Measurements from ENCODE around the gene PCBP4. TPM values are rescaled to one million over a fixed set of nuclear protein-coding genes. Genes with fewer than 3 reads are reported as not detected.

Gene PCBP4
- total RNA-seq, 1 experiment from 2014 or later, result 26.4 TPM

DNA sequence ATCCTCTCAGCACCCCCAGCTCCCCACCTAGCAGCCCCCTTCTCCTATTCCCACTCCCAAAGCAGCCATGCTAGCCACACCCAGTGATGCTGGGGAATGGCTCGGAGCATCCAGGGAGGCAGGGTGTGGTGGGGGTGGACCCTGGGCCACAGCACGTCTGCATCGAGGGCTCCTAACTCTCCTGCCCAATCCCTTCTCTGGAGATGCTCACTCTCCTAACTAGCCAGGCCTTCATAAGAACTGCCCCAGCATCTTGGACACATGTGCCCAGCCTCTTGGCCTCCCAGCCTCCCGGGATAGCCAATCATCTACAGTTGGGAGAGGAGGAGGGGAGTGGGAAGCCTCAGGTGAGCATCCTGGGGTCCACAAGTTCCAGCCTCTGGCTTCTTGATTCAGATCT is 2.7 kb downstream of the PCBP4 start:
- no peak for DNase-seq (ENCODE audit: unreplicated experiment)
- intact Hi-C loops (cut with micrococcal nuclease), result no loop called here
- no TSS peak for BruUV-seq (replicated peaks)
- H3K27me3 Mint-ChIP-seq (ENCODE audit: insufficient read depth, unreplicated experiment), result no peaks in the 10 kb centered on the region
- no peaks in the 10 kb centered on the region for H3K9me3 Mint-ChIP-seq (ENCODE audit: unreplicated experiment)
- no peak overlapping the region for H3K27ac Mint-ChIP-seq (ENCODE audit: low read depth, unreplicated experiment)
- POLR2A ChIA-PET, result interaction anchor here (1.2 to 2.3 kb wide), 3 partner anchors 22 to 31 kb away, joined by 4 to 10 read pairs (median 5); partner anchors contain the start of genes RPL29 and RRP9
- no peak overlapping the region for H3K4me3 Mint-ChIP-seq (ENCODE audit: unreplicated experiment)
- H3K36me3 Mint-ChIP-seq (ENCODE audit: insufficient read depth, unreplicated experiment), result peaks cover 7% of the 10 kb centered on the region
- peaks cover 10% of the 10 kb centered on the region for H3K4me1 Mint-ChIP-seq (ENCODE audit: insufficient read depth, unreplicated experiment)
- TF ChIP-seq, protein P1, sequence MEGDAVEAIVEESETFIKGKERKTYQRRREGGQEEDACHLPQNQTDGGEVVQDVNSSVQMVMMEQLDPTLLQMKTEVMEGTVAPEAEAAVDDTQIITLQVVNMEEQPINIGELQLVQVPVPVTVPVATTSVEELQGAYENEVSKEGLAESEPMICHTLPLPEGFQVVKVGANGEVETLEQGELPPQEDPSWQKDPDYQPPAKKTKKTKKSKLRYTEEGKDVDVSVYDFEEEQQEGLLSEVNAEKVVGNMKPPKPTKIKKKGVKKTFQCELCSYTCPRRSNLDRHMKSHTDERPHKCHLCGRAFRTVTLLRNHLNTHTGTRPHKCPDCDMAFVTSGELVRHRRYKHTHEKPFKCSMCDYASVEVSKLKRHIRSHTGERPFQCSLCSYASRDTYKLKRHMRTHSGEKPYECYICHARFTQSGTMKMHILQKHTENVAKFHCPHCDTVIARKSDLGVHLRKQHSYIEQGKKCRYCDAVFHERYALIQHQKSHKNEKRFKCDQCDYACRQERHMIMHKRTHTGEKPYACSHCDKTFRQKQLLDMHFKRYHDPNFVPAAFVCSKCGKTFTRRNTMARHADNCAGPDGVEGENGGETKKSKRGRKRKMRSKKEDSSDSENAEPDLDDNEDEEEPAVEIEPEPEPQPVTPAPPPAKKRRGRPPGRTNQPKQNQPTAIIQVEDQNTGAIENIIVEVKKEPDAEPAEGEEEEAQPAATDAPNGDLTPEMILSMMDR (IDR thresholded peaks at IDR 0.05; ENCODE audit: unreplicated experiment), result no peak
- CTCF ChIA-PET, result interaction anchor here (1.0 to 1.7 kb wide), 3 partner anchors 10 to 180 kb away, joined by 3 to 12 read pairs (median 9); partner anchors contain the start of genes ABHD14A, ABHD14B and PARP3

DNA sequence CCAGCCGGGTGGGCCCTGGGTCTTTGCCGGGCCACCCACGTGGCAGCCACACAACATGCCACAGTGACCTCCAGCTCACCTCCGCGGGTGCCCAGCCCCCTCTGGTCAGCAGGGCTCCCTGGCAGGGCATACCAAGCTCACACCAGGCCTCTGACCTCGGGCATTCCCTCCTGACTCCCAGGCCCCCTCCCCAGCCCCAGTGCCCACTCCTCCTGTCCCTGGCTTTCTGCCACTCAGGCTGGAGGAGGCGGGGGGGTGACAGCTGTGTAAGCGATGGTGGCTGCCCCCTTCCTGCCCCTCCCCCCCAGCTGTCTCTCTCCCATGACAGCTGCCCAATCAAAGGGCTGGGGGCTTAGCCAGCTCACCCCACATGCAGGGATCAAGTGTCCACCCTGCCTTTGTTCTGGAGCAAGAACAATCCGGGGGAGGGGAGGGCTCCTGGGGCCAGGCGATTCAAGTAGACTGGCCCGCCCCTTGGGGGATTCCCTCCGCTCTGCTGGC is 3.3 kb downstream of the PCBP4 start:
- no TSS peak for BruUV-seq (replicated peaks)
- ChIA-PET POLR2A (no interaction called here), CTCF (interaction anchor here (1.1 to 1.8 kb wide), 4 partner anchors 10 to 22 kb away, joined by 3 to 9 read pairs (median 6); partner anchors contain the start of genes ABHD14B, PARP3 and RRP9)
- no peaks in the 10 kb centered on the region for H3K27me3 Mint-ChIP-seq (ENCODE audit: insufficient read depth, unreplicated experiment)
- intact Hi-C loops (cut with micrococcal nuclease), result no loop called here
- no peak overlapping the region for H3K4me3 Mint-ChIP-seq (ENCODE audit: unreplicated experiment)
- H3K36me3 Mint-ChIP-seq (ENCODE audit: insufficient read depth, unreplicated experiment), result peaks cover 7% of the 10 kb centered on the region
- DNase-seq (ENCODE audit: unreplicated experiment), result no peak
- no peak overlapping the region for H3K27ac Mint-ChIP-seq (ENCODE audit: low read depth, unreplicated experiment)
- H3K4me1 Mint-ChIP-seq (ENCODE audit: insufficient read depth, unreplicated experiment), result peaks cover 10% of the 10 kb centered on the region
- H3K9me3 Mint-ChIP-seq (ENCODE audit: unreplicated experiment), result no peaks in the 10 kb centered on the region
- TF ChIP-seq, protein P1 (IDR thresholded peaks at IDR 0.05; ENCODE audit: unreplicated experiment), result no peak

DNA sequence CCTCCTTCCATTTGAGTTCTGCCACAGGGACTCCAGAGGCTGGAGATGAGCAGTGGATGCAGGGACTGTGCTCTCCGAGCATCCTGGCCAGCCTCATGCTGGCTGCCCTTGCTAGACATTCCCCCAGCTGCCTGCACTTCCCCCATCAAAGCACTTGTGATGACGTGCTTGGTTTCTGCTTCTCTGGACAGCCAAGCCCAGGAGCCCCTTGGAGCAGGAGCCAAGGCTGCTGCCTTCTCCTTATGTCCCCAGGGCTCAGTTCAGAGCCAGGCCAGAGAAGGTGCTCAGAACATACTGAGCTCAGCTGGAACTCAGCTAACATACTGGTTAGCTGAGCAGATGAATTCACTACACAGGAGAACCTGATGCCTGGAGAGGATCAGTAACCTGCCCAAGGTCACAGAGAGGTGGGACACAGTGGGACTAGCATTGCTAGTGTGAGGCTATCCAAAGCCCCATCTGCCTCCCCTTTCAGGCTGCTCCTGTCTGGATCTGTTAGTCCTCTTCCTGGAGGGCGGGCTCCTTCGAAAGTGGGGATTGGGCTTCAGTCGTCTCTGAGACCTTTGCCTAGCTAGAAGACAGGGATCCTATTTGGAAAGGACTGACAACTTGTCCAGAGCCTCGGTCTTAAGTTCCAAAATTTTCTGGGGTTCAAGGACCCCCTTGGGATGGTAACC is 4.3 kb downstream of the PCBP4 start:
- no peaks in the 10 kb centered on the region for H3K27me3 Mint-ChIP-seq (ENCODE audit: insufficient read depth, unreplicated experiment)

More for the DNA sequence above, 4.3 kb downstream of the PCBP4 start:
- Mint-ChIP-seq H3K27ac (ENCODE audit: low read depth, unreplicated experiment) (no peak overlapping the region), H3K36me3 (ENCODE audit: insufficient read depth, unreplicated experiment) (peaks cover 5% of the 10 kb centered on the region), H3K9me3 (ENCODE audit: unreplicated experiment) (no peaks in the 10 kb centered on the region), H3K4me1 (ENCODE audit: insufficient read depth, unreplicated experiment) (peaks cover 10% of the 10 kb centered on the region), H3K4me3 (ENCODE audit: unreplicated experiment) (no peak overlapping the region)
- CTCF ChIA-PET, result interaction anchor here (0.6 to 1.8 kb wide), 5 partner anchors 11 to 32 kb away, joined by 3 to 8 read pairs (median 3); partner anchors contain the start of genes ABHD14B, RPL29 and RRP9
- no TSS peak for BruUV-seq (replicated peaks)
- TF ChIP-seq, protein P1 (IDR thresholded peaks at IDR 0.05; ENCODE audit: unreplicated experiment), result no peak
- no peak for DNase-seq (ENCODE audit: unreplicated experiment)
- intact Hi-C loops (cut with micrococcal nuclease), result no loop called here
- POLR2A ChIA-PET, result interaction anchor here (0.7 kb wide), 2 partner anchors 183 to 315 kb away, joined by 3 to 4 read pairs; partner anchors contain the start of gene WDR82
